SH-SY5Y (cell line): Measurements from ENCODE around the gene RIMS1.

Source experiments
- GATA2 ChIP-seq: IDR thresholded peaks from 2 replicates; pipeline ENCODE4 v1.6.1; 2011; ENCODE audit warnings: mild to moderate bottlenecking, low read depth, low read length
- GATA3 ChIP-seq: IDR thresholded peaks from 2 replicates; pipeline ENCODE4 v1.6.1; 2011; ENCODE audit warnings: low read depth, mild to moderate bottlenecking, low read length, moderate library complexity

GRCh38 chr6:72425003-72425681 lies 538.8 kb downstream of the RIMS1 start:
- TF ChIP-seq GATA3 (no peak), GATA2 (no peak)
